ENCODE measurements around the gene FGF3.

The FGF3 gene

DNA sequence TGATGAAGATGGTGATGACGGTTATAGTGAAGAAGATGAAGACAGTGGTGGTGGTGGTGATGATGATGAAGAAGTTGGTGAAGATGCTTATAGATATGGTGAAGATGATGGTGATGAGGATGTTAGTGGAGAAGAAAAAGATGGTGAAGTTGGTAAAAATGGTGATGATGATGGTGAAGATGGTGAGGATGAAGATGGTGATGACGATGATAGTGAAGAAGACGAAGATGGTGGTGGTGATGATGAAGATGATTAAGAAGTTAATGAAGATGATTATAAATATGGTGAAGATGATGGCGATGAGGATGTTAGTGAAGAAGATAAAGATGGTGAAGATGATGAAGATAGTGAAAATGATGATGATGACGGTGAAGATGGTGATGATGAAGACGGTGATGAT lies 25.2 kb upstream of the FGF3 start:
- DNase-seq (ENCODE audit: low read depth in 2 of 2), result no peak

DNA sequence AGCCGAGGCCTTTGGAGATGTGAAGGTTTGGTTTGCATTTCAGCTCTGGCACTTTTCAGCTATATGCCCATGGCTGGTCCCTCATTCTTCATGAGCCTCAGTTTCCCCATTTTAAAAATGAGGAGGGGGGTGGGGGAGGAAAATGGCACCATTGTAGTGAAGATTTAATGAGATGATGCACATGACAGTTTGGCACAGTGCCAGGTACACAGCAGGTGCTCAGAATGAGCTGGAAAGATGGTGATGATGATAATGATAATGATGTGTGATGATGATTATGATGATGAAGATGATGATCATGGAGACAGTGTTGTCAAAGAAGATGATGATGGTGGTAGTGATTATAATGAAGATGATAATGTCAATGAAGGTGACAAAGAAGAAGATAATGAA lies 24.3 kb upstream of the FGF3 start:
- DNase-seq (ENCODE audit: low read depth in 2 of 2), result no peak

DNA sequence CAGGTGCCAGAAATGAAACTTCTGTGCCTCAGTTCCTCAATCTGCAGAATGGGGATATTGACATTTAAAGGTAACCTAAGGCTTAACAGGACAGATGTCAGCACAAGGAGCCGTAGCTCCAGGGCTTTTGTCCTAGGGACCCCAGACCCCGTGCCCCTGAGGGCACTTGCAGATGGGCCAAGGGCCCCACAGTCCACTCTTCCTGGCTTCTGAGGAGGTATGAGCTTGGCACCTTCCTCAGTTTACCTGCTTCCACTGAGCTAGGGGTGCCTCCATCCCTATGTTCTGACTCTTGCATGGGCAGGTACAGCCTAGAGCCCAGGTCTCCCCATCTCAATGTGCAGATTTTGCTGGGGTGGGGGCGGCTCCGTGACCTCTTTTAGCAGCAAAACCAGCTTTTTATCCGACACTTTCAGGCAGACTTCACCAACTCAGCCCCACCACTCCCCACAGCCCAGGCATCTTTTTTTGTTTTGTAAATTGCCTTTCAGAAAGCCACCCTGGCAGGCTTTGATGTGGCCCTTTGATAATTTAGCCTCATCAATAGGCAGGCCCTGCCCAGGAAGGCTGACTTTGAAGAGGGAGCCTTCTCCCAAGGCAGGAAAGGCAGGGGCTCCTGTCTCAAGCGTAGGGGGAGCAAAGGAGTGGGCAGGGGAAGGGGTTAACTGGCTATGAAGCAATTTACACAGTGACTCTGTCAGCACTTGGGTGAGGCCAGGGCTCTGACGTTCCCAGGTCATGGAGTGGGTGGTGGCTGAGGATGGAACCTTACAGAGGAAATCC lies 23.7 kb upstream of the FGF3 start:
- no peak for DNase-seq (ENCODE audit: low read depth in 2 of 2)

DNA sequence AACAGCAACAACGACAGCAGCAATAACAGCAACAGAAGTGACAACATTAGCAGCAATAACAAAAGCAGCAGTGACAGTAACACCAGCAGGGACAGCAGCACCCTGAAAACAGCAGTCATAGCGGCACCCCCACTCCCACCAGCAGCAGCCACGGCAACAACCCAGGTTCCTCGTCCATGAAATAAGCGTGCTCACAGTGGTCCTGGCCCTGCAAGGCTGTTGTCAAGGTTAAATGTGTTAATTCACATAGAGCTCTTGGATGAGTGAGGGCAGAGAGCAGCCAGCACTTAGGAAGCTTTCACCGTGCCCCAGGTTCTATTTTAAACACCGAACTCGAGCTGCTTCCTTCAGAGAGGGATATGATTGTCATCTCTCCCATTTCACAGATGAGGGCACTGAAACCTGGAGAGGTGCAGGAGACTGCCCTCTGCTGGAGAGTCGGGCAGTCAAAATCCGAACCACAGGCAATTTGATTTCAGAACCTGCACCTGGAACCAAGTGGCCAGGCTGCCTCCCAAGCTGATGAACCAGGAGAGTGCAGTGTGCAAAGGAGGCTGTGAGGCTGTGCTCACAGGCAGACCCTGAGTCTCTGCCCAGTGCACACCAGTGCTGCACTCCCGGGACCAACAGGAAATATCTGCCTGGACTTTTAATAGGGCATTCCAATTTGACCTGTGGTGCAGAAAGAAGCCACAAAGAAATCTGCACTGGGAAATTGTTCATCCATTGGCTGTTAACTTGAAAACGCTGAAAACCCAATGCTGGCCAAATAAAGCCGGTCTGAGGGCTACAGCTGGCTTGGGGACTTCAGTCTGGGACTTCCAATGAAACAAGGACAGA lies 22.9 kb upstream of the FGF3 start:
- DNase-seq (ENCODE audit: low read depth in 2 of 2), result no peak

DNA sequence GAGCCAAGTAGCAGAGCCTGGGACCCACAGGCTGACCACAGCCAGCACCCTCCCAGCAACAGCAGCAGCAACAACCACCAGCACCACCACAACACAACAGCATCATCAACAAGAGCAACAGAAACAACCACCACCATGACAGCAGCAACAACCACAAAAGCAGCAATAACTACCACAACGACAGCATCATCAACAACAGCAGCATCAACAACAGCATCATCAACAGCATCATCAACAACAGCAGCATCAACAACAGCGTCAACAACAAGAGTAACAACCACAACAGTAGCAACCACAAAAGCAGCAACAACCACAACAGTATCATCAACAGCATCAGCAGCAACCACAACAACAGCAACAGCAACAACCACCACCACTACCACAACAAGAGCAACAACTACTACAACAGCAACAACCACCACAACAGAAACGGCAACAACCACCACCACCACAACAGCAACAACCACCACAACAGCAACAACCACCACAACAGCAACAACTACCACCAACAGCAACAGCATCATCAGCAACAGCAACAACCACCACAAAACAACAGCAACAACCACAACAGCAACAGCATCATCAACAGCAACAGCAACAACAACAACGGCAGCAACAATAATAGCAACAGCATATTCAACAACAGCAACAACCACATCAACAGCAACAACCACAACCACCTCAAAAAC lies 22.1 kb upstream of the FGF3 start:
- DNase-seq (ENCODE audit: low read depth in 2 of 2), result no peak

DNA sequence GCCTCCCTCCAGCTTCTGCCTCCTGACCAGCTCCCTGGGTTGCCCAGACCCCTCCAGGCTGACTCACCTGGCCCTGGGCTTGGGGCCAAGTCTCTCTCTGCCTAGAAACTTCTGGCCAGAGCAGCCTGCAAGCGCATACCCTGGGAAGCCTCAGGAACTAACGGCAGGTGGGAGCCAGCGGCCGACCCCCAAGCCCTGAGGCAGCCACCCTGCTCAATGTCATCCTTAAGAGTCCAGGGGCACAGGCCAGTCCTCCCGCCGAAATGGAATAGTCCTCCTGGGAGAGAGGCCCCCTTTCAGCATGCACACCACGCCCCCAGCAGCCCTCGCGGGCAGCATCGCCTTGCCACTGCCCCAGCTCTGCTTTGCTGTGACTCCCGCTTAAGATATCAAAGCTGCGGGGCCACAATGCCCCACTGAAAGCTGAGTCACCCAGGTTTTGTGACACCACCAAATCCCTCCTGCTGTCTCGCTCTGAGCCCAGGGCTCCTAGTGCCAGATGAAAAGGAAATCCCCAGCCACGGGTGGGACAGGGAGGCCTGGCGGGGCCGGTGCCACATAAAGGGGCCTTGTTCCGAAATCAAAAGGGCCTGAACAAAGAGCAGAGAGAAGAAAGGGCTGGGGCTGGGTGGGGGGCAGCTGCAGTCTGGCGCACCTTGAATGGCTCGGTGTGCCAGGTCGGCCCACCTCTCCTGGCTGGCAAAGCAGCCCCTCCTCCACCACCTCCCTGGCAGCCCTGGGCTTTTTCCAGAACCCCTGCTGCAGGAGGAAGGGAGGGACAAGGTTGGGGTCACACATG lies 21.4 kb upstream of the FGF3 start:
- no peak for DNase-seq (ENCODE audit: low read depth in 2 of 2)

DNA sequence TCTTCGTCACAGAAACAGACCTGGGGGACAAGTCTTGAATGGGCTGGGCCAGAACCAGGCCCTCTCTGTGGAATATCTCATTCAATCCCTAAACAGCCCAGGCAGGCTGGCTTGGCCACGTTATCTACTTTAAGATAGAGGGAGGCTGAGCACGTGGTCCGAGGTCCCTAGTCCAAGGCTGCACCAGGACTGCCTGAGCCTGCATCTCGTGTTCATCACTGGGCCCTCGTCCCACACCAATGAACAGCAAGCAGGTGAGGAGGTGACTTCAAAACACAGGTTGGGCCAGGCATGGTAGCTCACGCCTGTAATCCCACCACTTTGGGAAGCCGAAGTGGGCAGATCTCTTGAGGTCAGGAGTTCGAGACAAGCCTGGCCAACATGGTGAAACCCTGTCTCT lies 20.3 kb upstream of the FGF3 start:
- DNase-seq (ENCODE audit: low read depth in 2 of 2), result no peak

DNA sequence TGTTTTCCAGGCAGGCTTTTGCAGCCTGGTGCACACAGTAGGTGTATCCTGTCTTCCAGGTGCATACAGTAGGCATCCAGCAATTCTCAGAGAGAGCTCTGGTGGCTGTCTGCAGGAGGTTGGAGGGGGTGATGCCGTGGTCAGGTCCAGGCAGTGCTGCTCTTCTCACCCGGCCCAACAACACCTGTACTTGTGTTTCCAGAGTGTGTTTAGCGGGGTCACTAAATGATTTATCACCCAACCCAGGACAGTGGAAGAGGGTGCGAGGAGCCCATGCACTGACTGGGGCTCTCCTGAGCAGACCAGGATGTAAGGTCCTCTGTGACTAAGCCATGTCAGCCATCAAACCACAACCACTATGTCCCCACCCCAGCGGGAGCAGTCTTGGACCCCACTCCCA lies 18.6 kb upstream of the FGF3 start:
- DNase-seq (ENCODE audit: low read depth in 2 of 2), result no peak

DNA sequence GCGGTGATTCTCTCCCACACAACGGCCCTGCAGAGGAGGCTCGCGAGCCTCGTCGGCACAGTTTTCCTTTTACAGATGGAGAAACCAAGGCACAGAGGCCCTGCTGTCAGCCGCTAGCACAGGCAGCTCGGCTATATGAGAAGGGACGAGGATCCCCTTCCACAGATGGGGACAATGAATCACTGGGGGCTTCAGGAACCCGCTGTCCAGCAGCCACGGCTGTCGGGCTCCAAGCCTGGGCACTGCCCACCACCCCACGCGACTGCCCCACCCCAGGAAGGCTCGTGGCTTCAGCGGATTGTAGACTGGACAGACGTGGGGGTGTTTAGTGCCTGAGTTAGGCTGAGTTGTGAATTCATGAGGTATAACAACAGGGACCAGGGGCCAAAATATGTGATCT lies 17.2 kb upstream of the FGF3 start:
- DNase-seq (ENCODE audit: low read depth in 2 of 2), result no peak

DNA sequence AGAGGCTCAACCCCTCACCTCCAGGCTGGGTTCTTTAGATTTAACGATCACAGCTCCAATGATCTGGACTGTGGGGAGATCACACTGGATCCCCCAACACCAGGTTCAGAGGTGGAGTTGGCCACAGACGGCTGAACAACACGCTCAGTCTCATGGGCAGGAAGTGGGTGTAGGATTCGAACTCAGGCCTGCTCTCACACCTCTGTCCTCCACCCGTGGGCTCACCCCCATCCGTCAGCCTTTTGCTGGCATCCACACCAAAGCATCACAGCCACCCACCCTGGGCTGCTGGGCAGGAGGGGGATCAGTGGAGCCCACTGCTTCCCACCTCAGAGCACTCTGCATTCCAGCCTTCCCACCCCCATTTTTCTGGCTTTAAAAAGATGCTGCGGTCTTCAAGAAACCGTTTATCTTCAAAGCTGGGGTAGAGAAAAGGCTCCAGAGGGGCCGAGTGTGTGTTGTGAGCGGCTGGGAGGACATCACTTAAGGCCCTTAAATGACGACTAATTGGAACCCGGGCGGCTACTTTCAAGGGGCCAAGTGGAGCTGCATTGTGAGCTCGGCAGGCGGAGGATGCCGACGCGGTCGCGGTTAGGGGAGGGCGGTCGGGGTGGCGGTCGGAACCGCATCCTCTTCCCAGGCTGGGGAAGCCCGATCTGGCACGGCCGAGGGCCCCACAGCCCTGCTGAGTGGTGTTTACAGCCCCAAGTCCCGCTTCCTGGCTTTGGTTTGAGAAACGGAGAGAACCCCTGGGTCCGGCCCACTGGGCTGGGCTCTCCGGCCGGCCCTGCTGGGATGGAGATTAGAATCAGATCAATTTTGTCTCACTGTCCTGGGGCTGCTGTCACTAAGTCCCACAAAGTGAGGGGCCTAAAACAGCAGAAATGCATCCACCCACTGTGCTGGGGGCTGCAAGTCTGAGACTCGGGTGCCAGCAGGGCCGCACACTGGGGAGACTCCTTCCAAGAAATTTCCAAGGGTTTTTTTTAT lies 15.9 kb upstream of the FGF3 start:
- no peak for DNase-seq (ENCODE audit: low read depth in 2 of 2)

DNA sequence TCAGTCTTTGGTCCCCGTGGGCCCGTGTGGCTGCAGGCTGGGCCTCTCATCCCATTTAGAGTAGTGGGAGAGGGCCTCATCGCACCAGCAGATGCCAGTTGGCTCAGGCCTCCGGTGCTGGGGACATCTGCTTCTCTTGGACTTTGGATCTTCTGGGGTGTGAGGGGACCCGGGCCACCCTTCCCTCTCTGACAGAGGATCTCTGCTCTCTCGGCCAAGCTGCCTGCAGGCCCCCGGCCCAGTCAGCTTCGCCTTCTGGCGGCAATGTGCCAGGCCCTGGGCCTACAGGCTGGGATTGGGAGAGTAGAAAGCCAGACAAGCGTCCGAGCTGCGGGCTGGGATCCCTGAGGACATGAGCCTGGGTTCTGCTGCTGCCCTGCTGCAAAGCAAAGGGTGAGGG lies 15.0 kb upstream of the FGF3 start:
- DNase-seq (ENCODE audit: low read depth in 2 of 2), result no peak

DNA sequence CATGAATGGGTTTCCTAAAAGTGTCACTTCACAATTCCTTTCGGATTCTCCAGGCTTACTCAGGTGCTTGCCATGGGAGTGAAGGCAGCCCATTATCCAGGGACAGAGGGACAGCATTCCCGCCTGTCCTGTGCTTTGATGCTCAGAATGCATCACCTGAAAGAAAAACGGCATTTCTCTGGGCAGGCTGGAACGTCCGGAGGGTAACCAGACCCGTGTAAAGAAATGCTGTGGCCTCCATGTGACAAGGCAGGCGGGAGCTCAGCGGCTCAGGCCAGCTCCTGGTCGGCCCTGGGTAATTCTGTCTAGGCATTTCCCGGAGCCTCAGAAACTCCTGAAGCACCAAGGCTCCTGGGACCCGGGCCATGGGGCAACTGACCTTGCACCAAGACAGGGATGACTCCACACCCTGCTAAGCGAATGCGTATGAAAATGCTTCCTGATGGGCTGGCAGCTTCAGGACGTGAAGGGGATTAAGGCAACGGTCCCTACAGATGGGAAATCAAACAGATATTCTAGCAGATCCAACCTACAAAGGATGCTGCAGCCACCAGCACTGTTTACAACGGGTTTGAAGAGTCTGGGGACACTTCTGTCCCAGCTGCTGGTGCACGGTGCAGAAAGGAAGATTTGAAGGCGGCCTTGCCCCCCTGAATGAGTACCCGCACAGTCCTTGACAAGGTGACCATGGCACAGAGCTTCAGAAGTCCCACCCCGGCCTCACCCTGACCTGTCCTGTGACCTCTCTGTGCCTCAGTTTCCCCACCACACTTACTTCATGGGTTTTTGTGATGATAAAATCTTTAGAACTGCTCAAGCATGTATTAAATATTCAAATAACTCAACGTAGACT lies 13.6 kb upstream of the FGF3 start:
- no peak for DNase-seq (ENCODE audit: low read depth in 2 of 2)

DNA sequence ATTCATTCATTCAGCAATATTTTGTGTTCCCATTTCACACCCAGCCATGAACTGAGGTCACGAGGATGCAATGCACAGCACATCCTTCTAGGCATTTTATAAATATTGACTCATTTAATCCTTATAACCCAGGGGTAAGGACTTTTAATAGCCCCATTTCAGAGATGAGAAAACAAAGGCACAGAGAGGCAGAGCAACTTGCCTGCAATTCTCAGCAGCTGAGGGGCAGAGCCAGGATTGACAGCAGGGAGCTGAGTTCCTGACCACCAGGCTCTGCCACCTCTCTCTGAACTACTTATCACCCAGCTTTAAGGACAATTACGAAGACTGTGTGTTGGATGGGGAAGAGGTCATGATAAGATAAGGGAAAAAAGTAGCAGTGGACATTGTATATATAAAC lies 12.8 kb upstream of the FGF3 start:
- DNase-seq (ENCODE audit: low read depth in 2 of 2), result no peak

DNA sequence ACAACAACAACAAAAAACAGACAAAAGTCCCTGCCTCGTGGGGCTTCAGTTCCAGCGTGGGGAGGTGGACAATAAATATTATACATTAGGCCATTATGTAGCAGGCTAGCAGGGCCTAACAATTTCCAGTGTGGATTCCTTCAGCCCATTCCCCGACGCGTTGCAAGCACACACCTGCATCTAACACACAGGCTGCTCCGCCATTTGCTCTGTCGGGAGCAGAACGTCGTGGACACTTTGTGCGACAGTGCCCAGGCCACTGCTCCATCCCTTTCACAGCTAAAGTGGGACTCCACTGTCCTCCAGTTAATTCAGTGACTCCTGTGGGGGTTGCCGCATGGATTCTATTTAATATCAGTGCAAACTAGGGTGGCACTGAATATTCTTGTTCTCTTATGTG lies 10.9 kb upstream of the FGF3 start:
- no peak for DNase-seq (ENCODE audit: low read depth in 2 of 2)

DNA sequence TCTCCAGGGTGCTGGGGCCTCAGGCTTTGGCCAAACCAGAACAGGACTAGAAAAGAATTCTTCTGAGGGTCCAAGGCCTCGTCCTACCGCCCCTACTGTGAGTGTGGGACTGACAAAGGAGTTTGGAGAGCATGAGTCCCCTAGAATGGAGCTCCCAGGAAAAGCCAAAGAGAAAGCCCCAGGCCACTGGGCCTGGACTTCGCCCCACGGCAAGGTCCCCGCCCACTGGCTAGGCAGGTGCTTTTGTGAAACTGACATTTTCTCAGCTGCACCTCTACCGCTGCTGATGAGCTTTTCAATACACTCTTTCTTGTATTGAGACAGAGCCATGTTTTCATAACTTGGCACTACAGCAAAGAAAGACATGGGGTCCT lies 9.7 kb upstream of the FGF3 start:
- DNase-seq (ENCODE audit: low read depth in 2 of 2), result no peak

DNA sequence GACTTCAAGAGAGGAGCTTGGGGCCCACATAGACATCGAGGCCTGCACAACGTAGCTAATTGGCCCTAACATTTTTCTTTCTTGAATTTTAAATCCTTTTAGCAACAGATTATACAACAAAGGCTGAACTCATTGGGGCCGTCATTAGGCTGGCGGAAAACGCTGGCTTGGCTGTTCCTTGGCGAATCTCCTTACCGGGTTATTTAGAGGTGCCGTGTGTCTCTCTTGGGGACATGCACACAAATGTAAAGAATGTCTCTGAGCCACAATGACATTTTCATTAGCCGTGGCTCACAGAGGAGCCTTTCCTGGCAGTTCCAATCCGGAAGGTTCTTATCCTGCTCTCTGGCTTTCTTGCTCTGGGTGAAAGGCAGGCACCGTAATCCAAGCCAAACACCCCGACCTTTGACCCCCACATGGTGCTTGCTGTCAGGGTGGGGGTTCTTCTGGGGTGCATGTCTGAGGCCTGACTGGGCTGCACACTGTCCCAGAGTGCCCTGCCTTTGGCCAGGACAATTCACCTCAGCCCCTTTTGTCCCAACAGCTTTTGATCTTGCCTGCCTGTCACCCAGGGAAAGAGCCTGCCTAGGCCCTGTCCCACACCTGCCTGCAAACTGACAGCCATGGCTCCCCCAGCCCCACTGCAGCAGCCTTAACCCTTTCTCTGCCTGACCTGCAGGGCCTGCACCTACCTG lies 9.2 kb upstream of the FGF3 start:
- no peak for DNase-seq (ENCODE audit: low read depth in 2 of 2)

DNA sequence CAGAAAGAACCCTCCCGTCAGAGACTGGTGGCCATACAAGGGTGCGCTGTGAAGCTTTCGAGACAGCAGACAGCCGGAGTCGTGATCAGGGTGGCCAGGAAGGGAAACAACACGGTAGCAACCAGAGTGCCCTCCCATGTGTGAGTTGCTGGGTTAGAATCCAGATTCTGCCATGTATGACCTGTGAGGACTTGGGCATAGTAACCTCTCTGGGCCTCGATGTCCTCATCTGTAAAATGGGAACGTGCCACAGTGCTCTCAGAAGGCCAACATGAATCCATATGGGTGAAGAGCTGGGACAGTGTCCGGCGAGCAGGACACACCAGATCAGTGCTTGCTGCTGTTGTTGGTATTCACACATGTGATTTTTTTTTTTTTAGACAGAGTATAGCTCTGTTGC lies 7.6 kb upstream of the FGF3 start:
- DNase-seq (ENCODE audit: low read depth in 2 of 2), result no peak

DNA sequence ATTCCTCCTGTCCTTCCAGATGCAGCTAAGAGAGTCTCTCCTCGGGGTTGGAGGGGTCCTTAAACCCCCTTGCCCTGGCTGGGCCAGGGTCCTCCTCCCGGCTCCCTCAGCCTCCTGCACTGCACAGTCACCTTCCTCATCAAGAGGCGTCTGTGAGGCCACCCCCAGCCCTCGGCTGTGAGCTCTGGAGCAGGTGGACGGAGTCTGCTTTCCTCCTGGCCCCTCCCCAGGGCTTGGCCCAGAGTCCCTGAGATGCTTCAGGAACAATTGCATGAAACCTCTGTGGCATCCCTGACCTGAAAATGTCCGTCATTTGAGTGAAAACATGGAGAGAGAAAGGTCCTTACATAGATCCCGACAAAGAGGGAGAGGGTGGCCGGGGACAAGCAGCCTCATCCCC lies 6.7 kb upstream of the FGF3 start:
- no peak for DNase-seq (ENCODE audit: low read depth in 2 of 2)

Measured in stimulated activated CD4-positive, alpha-beta T cell treated with anti-CD3 and anti-CD28 coated beads, Interleukin-1b, Interleukin-23, amount 100 ng/mL, for 1 hour (primary cell).